Lung (tissue), 12 donors: ENCODE data around the gene CES4A. TPM values are rescaled to one million over a fixed set of nuclear protein-coding genes. Genes with fewer than 3 reads are reported as not detected.

Source experiments
- ATAC-seq: fragments of 200-7000 bp; cut with Tn5 transposase; one replicate; pipeline ENCODE4 v1.9.1; 2020; ENCODE audit warnings: moderate number of reproducible peaks; ENCODE audit not compliant: insufficient read depth, low FRiP score
- DNase-seq, 3 donors: peaks; one replicate each; pipeline ENCODE4 v3.0.0-alpha.2; 2013 to 2017
- H3K27ac ChIP-seq, 2 donors: one replicate each; pipeline ENCODE4 v1.5.1; 2013; ENCODE audit warnings: mild to moderate bottlenecking in 2 of 2, moderate library complexity in 2 of 2, control low read depth in 1 of 2, inconsistent platforms in 1 of 2, low read depth in 1 of 2, low read length in 1 of 2
- H3K27me3 ChIP-seq, 3 donors: one replicate each; pipeline ENCODE4 v1.5.1; 2013; ENCODE audit warnings: low read length in 2 of 3; ENCODE audit not compliant: control insufficient read depth in 3 of 3, insufficient read depth in 3 of 3
- H3K36me3 ChIP-seq, 4 donors: one replicate each; pipeline ENCODE4 v1.5.1; 2013; ENCODE audit warnings: low read length in 4 of 4, mild to moderate bottlenecking in 1 of 4, moderate library complexity in 1 of 4; ENCODE audit not compliant: control insufficient read depth in 4 of 4, insufficient read depth in 4 of 4
- H3K4me1 ChIP-seq, 5 donors: one replicate each; pipeline ENCODE4 v1.5.1; 2013; ENCODE audit warnings: low read length in 5 of 5, mild to moderate bottlenecking in 2 of 5, moderate library complexity in 1 of 5; ENCODE audit not compliant: control insufficient read depth in 5 of 5, insufficient read depth in 5 of 5
- H3K4me3 ChIP-seq: one replicate; pipeline ENCODE4 v1.5.1; 2013; ENCODE audit warnings: mild to moderate bottlenecking, control low read depth, moderate library complexity
- H3K9ac ChIP-seq, 2 donors: one replicate each; pipeline ENCODE4 v1.5.1; 2013; ENCODE audit warnings: low read length in 2 of 2, control low read depth in 1 of 2; ENCODE audit not compliant: insufficient read depth in 1 of 2
- H3K9me3 ChIP-seq, 4 donors: one replicate each; pipeline ENCODE4 v1.5.1; 2013; ENCODE audit warnings: low read length in 3 of 4, mild to moderate bottlenecking in 1 of 4, moderate library complexity in 1 of 4; ENCODE audit not compliant: control insufficient read depth in 4 of 4, insufficient read depth in 3 of 4
- WGBS, 2 donors: extraction: QIAGEN DNeasy Blood & Tissue Kit; methylation state at CpG; one replicate each; pipeline ENCODE4 v1.1.7; 2013; 5-methylcytosine and 5-hydroxymethylcytosine counted together
- polyA plus RNA-seq, 2 donors: library from polyadenylated mRNA; stranded (reverse); fragments of 200-250 nt; gene quantifications; one replicate each; pipeline ENCODE4 v1.2.1, GENCODE V29; 2013
- total RNA-seq, 2 donors: library from RNA; depleted of rRNA in 1 of 2; stranded (reverse); fragments of >200 nt in 1 of 2; gene quantifications; one replicate each; pipeline ENCODE4 v1.2.1, GENCODE V29; 2014 to 2021
- TF ChIP-seq, protein P1 (sequence below): IDR thresholded peaks from 2 replicates; pipeline ENCODE4 v1.5.1; 2012; ENCODE audit warnings: mild to moderate bottlenecking; ENCODE audit errors: control extremely low read depth, extremely low read depth
- donor health status: control.
- donor health status: control.
- donor health status: Bipolar disorder and iron deficiency.
- donor health status: healthy.
- donor health status: DM: yes; HTN: yes; CAD: no.

The CES4A gene
- total and polyA plus RNA-seq, 4 donors = 8.0 to 29.8 (median 13.6) TPM

DNA sequence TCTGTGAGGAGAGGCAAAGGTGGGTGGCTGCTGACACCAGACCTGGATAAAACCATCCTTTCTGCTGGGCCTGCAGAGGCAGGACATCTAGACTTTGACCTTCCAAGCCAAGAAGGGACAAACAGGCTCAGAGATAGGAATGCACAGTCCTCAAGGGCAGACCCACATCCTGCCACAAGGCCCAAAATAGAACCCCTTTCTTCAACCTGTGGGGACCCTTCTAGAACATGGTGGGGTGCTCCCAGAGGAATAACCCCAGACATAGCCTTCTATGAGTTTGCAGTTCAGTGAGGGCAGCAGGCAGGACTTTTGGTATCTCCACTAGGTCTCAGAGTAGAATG, 36.8 kb downstream of the CES4A start:
- DNase-seq (no peak), ATAC-seq (no peak)
- Histone ChIP-seq H3K4me3 (no peak overlapping the region), H3K27ac (no peak overlapping the region), H3K9me3 (no peaks in the 10 kb centered on the region), H3K4me1 (peaks cover 0 to 27% (median 5%) of the 10 kb centered on the region in 5 donors), H3K9ac (no peak overlapping the region), H3K27me3 (no peaks in the 10 kb centered on the region), H3K36me3 (no peaks in the 10 kb centered on the region)
- TF ChIP-seq, protein P1, sequence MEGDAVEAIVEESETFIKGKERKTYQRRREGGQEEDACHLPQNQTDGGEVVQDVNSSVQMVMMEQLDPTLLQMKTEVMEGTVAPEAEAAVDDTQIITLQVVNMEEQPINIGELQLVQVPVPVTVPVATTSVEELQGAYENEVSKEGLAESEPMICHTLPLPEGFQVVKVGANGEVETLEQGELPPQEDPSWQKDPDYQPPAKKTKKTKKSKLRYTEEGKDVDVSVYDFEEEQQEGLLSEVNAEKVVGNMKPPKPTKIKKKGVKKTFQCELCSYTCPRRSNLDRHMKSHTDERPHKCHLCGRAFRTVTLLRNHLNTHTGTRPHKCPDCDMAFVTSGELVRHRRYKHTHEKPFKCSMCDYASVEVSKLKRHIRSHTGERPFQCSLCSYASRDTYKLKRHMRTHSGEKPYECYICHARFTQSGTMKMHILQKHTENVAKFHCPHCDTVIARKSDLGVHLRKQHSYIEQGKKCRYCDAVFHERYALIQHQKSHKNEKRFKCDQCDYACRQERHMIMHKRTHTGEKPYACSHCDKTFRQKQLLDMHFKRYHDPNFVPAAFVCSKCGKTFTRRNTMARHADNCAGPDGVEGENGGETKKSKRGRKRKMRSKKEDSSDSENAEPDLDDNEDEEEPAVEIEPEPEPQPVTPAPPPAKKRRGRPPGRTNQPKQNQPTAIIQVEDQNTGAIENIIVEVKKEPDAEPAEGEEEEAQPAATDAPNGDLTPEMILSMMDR = no peak

DNA sequence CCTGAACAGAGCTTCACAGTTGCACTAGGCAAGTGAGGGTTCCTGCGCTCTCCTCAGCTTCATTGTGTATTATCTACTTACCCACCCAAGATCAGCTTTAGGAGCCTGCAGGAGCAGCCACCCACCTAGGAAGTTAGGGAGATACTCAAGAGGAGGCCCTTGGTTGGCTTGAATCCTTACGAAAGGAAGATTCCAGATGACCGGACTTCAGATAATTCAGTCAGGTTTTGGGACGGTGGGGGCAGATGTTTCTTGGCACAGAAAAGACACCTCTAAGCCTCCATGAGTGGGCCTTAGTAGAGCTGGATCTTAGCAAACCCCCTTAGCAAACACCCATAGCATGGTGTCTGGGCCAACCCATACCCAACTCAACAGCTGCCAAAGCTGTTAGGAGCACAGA, 38.2 kb downstream of the CES4A start:
- no peak for ATAC-seq
- 93 to 98% methylated on average over 4 of the region's 4 CpGs for WGBS, 2 donors
- no peaks in the 10 kb centered on the region for H3K9me3 ChIP-seq
- H3K9ac ChIP-seq = no peak overlapping the region
- H3K4me3 ChIP-seq = no peak overlapping the region
- peaks cover 0 to 3% (median 0%) of the 10 kb centered on the region in 4 donors for H3K36me3 ChIP-seq
- no peaks in the 10 kb centered on the region for H3K27me3 ChIP-seq
- peaks cover 0 to 38% (median 8%) of the 10 kb centered on the region in 5 donors for H3K4me1 ChIP-seq
- TF ChIP-seq, protein P1 = no peak
- no peak for DNase-seq
- no peak overlapping the region for H3K27ac ChIP-seq

DNA sequence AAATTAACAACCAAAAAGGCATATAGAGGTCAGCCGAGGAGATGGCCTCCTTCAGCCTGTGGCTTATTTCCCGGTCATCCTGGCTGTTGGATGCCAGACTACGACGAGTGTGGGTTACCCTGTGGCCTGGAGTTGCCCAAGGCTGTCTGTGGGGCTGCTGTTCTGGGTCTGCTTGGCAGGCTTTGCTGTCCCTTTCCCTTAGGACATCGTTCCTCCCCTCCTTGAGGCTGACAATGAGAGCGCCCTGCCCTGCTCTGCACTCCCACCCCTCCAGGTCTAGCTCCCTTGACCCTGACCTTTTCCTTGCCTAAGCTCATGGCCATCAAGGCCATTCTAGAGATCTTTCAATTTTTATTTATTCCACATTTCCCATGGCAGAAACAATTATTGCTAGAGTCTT, 38.7 kb downstream of the CES4A start:
- WGBS, 2 donors = 88 to 97% methylated on average over 6 of the region's 6 CpGs
- Histone ChIP-seq H3K4me1 (peaks cover 1 to 38% (median 8%) of the 10 kb centered on the region in 5 donors), H3K4me3 (no peak overlapping the region), H3K36me3 (peaks cover 0 to 3% (median 0%) of the 10 kb centered on the region in 4 donors), H3K27ac (no peak overlapping the region), H3K27me3 (no peaks in the 10 kb centered on the region), H3K9ac (no peak overlapping the region), H3K9me3 (no peaks in the 10 kb centered on the region)
- DNase-seq = no peak
- TF ChIP-seq, protein P1 = no peak
- no peak for ATAC-seq

DNA sequence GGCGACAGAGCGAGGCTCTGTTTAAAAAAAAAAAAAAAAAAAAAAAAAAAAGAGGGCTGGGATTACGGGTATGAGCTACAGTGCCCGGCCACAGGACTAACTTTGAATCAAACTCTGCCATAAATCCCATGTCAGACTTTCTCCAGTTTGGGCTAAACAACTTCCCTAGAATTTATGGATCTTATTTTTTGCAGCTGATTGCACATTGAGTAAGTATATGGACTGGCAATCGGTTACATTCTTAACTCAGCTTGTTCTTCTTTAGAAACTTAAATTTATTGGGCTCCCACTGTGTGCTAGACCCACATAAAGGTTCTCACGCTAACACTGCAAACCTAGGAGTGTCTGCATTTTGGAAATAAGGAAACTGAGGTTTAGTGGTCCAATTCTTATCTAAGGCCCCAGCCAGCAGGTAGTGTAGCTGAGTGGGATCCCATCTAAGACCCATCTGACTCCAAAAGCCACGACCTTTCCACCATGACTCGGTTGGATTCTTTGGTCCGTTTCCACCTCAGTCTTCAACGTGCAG, 39.8 kb downstream of the CES4A start:
- Histone ChIP-seq H3K27ac (peak overlapping the region; percentile 96 to 97), H3K27me3 (no peaks in the 10 kb centered on the region), H3K9ac (peak overlapping the region; percentile 41 to 85), H3K9me3 (no peaks in the 10 kb centered on the region), H3K4me3 (peak overlapping the region; percentile 48), H3K4me1 (peaks cover 1 to 38% (median 8%) of the 10 kb centered on the region in 5 donors), H3K36me3 (peaks cover 0 to 5% (median 1%) of the 10 kb centered on the region in 4 donors)
- 35 to 42% methylated on average over 10 of the region's 10 CpGs for WGBS, 2 donors
- ATAC-seq = no peak
- TF ChIP-seq, protein P1 = no peak
- DNase-seq = no peak
